Neural cell (in vitro differentiated cells): ENCODE measurements around the gene PIM3.

Experiments used
- CTCF ChIP-seq: fragments of 450-650 bp; IDR thresholded peaks from 2 replicates; pipeline ENCODE4 v1.5.1; 2014; ENCODE audit warnings: antibody characterized with exemption, mild to moderate bottlenecking, moderate library complexity; ENCODE audit not compliant: poor library complexity, severe bottlenecking
- EP300 ChIP-seq: fragments of 450-650 bp; conservative IDR thresholded peaks from 2 replicates; pipeline ENCODE4 v1.6.1; 2014; ENCODE audit warnings: antibody characterized with exemption, mild to moderate bottlenecking, moderate library complexity; ENCODE audit not compliant: poor library complexity, severe bottlenecking
- EZH2 ChIP-seq: fragments of 200-600, 300-800 bp; shearing (Covaris generic), sonication (generic); IDR thresholded peaks from 2 replicates; pipeline ENCODE4 v1.6.1; 2014; ENCODE audit warnings: antibody characterized with exemption, low read length, borderline replicate concordance, mild to moderate bottlenecking; ENCODE audit not compliant: insufficient read depth, poor library complexity, severe bottlenecking
- MXI1 ChIP-seq: fragments of 450-650 bp; conservative IDR thresholded peaks from 2 replicates; pipeline ENCODE4 v1.6.1; 2014; ENCODE audit warnings: antibody characterized with exemption, mild to moderate bottlenecking; ENCODE audit not compliant: poor library complexity, severe bottlenecking
- POLR2AphosphoS5 ChIP-seq: IDR thresholded peaks from 2 replicates; pipeline ENCODE4 v1.6.1; 2012
- RAD21 ChIP-seq: fragments of 450-650 bp; conservative IDR thresholded peaks from 2 replicates; pipeline ENCODE4 v1.6.1; 2014; ENCODE audit warnings: antibody characterized with exemption, mild to moderate bottlenecking, moderate library complexity
- REST ChIP-seq: IDR thresholded peaks from 2 replicates; pipeline ENCODE4 v1.6.1; 2012; ENCODE audit warnings: borderline replicate concordance
- SMC3 ChIP-seq: fragments of 450-650 bp; conservative IDR thresholded peaks from 2 replicates; pipeline ENCODE4 v1.6.1; 2014; ENCODE audit warnings: antibody characterized with exemption, mild to moderate bottlenecking, moderate library complexity; ENCODE audit not compliant: poor library complexity
- TAF1 ChIP-seq: IDR thresholded peaks from 2 replicates; pipeline ENCODE4 v1.6.1; 2012; ENCODE audit warnings: low read depth

- TF ChIP-seq CTCF (no peak), POLR2AphosphoS5 (no peak), TAF1 (no peak), REST (no peak), MXI1 (no peak), SMC3 (no peak), RAD21 (no peak), EP300 (no peak), EZH2 (no peak)
These were observed 45.0 kb upstream of the PIM3 start for GRCh38 chr22:49915610-49916009.
